CD4-positive, alpha-beta T cell treated with Interleukin-15 for 4 hours (primary cell): ENCODE measurements around the gene TBX4.
"Not testable (repeated sequence)": the region's sequence is repeated elsewhere in the genome, so short reads cannot be mapped to it uniquely, and the experiment has no call there.

Source experiments
- DNase-seq: peaks from one replicate; pipeline ENCODE4 v3.0.0-alpha.2; 2020; ENCODE audit warnings: low spot score

The TBX4 gene

GRCh38 chr17:61524319-61524718 lies 72.1 kb downstream of the TBX4 start:
- no peak for DNase-seq

DNA sequence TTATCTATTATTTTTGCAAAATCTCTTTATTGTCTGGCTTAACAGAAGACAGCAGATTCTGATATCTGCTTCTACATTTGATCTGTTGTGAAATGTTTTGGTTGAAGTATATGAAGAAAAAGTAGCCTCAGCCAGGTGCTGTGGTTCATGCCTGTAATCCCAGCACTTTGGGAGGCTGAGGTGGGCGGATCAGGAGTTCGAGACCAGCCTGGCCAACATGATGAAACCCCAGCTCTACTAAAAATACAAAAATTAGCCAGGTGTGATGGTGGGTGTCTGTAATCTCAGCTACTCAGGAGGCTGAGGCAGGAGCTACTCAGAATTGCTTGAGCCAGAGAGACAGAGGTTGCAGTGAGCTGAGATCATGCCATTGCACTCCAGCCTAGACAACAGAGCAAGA lies 75.2 kb downstream of the TBX4 start:
- not testable (repeated sequence) for DNase-seq

DNA sequence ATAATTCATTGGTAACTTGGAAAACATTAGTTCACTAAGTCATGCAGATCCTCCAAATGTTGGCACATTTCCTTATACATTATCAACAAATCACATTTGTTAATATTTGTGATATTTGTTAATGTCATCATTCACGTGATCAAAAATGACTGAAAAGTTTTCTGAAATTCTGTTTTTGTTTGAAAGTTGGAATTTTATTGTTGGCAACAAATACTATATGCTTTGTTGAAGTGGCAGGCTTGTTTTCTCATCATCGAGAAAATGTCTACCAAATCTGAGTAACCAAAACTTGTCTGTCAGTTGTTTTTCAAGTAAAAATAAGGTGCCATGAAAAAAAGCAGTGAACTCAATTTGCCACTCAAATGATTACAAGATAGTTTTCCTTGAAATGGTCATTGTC lies 75.9 kb downstream of the TBX4 start:
- no peak for DNase-seq

DNA sequence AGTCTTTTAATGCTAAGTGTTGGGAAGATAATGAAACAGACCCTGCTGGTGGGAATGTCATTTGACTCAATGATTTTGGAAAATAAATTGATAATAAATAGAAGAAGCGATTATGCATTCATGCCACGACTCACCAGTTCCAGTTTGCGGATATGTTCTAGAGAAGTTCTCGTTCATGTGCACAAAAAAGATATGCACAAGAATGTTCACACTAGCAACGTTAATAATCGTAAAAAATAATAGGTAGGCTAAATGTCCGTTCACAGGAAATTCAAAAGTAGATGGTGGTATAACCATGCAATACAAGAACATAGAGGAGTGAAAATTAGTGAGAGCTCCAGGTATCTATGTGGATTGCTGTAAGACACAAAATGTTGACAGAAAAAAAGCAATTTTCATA lies 79.0 kb downstream of the TBX4 start:
- DNase-seq, result no peak

- DNase-seq, result no peak
Observed at GRCh38 chr17:61532826-61533225, 80.6 kb downstream of the TBX4 start.

GRCh38 chr17:61533797-61534196 lies 81.6 kb downstream of the TBX4 start:
- no peak for DNase-seq

DNA sequence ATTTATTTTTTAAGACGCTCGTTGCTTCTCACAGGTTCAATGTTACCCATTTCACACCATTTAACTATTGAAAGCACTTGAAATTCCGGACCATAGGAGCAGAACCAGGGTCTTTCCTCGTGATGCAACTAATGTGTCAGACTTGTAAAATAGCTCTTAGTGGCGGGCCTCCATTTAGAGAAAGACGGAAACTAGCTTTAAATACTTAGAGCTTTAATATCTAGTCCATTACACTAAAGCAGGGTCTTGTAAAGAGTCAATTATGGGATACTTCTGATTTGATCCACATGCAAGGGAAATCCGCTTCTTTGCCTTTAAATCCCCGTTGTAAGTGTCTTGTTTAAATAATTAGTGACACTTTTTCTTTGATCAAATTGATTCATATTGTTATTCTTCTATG lies 82.2 kb downstream of the TBX4 start:
- no peak for DNase-seq
